CD4-positive, alpha-beta T cell treated with Interleukin-4 for 4 hours (primary cell): Measurements from ENCODE around the gene PCDHB13.
"Not testable (repeated sequence)": the region's sequence is repeated elsewhere in the genome, so short reads cannot be mapped to it uniquely, and the experiment has no call there.

Experiments used
- DNase-seq: peaks from one replicate; pipeline ENCODE4 v3.0.0-alpha.2; 2020

Gene PCDHB13

GRCh38 chr5:141213656-141214339 lies at the start of gene PCDHB13:
Gene PCDHB13 (plus strand): TSS chr5:141213919. CDS start chr5:141214124, 205 bp downstream.
- not testable (repeated sequence) for DNase-seq

GRCh38 chr5:141172381-141173204 lies 41.1 kb upstream of the PCDHB13 start, which contains the start of gene PCDHB7:
Gene PCDHB7 (plus strand): TSS chr5:141172644. CDS start chr5:141172836, 192 bp downstream.
- DNase-seq, result peak; percentile 13

- not testable (repeated sequence) for DNase-seq
Measured at GRCh38 chr5:141174291-141175104, 39.2 kb upstream of the PCDHB13 start.

DNA sequence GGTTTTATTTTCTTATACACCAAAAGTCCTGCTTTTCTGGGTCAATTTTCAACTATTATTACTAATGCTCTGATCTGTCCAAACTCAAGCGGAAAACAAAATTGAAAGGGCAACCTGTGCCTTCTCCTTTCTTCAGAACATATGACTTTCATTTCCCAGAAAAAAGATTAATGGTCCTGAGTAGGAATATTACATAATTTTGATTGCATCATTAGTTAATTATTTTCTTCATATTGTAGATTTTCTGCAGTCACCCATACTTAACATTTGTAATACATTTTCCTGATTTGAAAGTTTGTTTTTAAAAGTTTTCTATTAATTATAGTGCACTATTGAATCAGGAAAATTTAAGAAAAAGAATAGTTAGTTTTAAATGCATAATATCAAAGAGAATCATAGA lies 37.8 kb upstream of the PCDHB13 start:
- DNase-seq, result no peak

DNA sequence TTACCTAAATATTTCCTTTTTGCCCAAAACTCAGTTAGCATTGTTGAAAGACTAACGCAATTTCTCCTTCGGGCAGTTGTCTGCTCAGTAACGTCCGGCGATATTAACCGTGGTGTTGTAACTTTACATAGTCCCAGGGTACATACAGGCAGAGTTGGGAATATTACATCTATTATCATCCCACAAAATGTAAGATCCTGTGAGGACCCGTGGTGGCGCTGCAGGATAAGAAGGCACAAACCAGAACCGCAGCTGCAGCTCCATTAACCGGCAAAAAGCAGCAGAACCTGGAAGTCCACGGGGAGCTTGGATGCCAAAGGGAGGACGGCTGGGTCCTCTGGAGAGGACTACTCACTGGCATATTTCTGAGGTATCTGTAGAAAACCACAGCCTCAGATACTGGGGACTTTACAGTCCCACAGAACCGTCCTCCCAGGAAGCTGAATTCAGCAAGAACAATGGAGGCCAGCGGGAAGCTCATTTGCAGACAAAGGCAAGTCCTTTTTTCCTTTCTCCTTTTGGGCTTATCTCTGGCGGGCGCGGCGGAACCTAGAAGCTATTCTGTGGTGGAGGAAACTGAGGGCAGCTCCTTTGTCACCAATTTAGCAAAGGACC lies 36.0 kb upstream of the PCDHB13 start, which contains the start of gene PCDHB8:
Gene PCDHB8 (plus strand): TSS at position 214 of the 615 bp plus-strand sequence. CDS start 245 bp downstream, at position 459.
- not testable (repeated sequence) for DNase-seq

DNA sequence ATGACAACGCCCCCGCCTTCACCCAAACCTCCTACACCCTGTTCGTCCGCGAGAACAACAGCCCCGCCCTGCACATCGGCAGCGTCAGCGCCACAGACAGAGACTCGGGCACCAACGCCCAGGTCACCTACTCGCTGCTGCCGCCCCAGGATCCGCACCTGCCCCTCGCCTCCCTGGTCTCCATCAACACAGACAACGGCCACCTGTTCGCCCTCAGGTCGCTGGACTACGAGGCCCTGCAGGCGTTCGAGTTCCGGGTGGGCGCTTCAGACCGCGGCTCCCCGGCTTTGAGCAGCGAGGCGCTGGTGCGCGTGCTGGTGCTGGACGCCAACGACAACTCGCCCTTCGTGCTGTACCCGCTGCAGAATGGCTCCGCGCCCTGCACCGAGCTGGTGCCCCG lies 34.3 kb upstream of the PCDHB13 start:
- not testable (repeated sequence) for DNase-seq

DNA sequence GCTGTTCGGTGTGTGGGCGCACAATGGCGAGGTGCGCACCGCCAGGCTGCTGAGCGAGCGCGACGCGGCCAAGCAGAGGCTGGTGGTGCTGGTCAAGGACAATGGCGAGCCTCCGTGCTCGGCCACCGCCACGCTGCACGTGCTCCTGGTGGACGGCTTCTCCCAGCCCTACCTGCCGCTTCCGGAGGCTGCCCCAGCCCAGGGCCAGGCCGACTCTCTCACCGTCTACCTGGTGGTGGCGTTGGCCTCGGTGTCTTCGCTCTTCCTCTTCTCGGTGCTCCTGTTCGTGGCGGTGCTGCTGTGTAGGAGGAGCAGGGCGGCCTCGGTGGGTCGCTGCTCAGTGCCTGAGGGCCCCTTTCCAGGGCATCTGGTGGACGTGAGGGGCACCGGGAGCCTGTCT lies 33.8 kb upstream of the PCDHB13 start:
- not testable (repeated sequence) for DNase-seq

GRCh38 chr5:141180313-141180712 lies 33.4 kb upstream of the PCDHB13 start:
- DNase-seq, result no peak

- DNase-seq, result no peak
Measured at GRCh38 chr5:141182248-141182647, 31.5 kb upstream of the PCDHB13 start, which contains the start of gene PCDHB16. Gene PCDHB16 (plus strand): TSS chr5:141182387. CDS start chr5:141182560, 173 bp downstream.

DNA sequence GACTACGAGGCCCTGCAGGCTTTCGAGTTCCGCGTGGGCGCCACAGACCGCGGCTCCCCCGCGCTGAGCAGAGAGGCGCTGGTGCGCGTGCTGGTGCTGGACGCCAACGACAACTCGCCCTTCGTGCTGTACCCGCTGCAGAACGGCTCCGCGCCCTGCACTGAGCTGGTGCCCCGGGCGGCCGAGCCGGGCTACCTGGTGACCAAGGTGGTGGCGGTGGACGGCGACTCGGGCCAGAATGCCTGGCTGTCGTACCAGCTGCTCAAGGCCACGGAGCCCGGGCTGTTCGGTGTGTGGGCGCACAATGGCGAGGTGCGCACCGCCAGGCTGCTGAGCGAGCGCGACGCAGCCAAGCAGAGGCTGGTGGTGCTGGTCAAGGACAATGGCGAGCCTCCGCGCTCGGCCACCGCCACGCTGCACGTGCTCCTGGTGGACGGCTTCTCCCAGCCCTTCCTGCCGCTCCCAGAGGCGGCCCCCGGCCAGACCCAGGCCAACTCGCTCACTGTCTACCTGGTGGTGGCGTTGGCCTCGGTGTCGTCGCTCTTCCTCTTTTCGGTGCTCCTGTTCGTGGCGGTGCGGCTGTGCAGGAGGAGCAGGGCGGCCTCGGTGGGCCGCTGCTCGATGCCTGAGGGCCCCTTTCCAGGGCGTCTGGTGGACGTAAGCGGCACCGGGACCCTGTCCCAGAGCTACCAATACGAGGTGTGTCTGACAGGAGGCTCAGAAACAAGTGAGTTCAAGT lies 29.4 kb upstream of the PCDHB13 start:
- DNase-seq, result not testable (repeated sequence)

DNA sequence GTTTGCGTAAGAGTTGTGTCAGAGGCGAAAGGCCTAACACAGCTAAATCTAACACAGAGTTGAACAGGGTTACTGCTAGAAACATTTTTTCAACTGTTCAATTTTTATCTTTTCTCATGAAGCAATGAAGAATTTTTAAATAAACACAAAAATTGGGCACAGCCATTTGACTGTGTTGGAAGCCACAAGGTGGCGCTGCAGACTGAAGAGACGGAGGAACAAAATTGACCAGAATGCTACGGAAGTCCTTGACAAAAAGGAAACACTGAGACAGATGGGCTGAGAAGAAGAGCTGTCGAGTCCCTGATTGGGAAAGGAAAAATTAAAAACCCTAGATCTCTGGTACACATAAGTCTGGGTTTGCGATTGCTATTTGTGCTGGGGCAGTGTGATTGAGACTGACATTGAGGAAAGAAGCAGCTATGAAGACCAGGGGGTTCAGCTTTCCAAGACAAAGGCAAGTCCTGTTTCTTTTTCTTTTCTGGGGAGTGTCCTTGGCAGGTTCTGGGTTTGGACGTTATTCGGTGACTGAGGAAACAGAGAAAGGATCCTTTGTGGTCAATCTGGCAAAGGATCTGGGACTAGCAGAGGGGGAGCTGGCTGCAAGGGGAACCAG lies 26.7 kb upstream of the PCDHB13 start, which contains the start of gene PCDHB9:
Gene PCDHB9 (plus strand): TSS at position 265 of the 616 bp plus-strand sequence. CDS start 158 bp downstream, at position 423.
- DNase-seq, result peak; percentile 19

DNA sequence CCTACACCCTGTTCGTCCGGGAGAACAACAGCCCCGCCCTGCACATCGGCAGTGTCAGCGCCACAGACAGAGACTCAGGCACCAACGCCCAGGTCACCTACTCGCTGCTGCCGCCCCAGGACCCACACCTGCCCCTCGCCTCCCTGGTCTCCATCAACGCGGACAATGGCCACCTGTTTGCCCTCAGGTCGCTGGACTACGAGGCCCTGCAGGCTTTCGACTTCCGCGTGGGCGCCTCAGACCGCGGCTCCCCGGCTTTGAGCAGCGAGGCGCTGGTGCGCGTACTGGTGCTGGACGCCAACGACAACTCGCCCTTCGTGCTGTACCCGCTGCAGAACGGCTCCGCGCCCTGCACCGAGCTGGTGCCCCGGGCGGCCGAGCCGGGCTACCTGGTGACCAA lies 25.0 kb upstream of the PCDHB13 start:
- not testable (repeated sequence) for DNase-seq

DNA sequence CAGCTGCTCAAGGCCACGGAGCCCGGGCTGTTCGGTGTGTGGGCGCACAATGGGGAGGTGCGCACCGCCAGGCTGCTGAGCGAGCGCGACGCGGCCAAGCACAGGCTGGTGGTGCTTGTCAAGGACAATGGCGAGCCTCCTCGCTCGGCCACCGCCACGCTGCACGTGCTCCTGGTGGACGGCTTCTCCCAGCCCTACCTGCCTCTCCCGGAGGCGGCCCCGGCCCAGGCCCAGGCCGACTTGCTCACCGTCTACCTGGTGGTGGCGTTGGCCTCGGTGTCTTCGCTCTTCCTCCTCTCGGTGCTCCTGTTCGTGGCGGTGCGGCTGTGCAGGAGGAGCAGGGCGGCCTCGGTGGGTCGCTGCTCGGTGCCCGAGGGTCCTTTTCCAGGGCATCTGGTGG lies 24.6 kb upstream of the PCDHB13 start:
- DNase-seq, result not testable (repeated sequence)

DNA sequence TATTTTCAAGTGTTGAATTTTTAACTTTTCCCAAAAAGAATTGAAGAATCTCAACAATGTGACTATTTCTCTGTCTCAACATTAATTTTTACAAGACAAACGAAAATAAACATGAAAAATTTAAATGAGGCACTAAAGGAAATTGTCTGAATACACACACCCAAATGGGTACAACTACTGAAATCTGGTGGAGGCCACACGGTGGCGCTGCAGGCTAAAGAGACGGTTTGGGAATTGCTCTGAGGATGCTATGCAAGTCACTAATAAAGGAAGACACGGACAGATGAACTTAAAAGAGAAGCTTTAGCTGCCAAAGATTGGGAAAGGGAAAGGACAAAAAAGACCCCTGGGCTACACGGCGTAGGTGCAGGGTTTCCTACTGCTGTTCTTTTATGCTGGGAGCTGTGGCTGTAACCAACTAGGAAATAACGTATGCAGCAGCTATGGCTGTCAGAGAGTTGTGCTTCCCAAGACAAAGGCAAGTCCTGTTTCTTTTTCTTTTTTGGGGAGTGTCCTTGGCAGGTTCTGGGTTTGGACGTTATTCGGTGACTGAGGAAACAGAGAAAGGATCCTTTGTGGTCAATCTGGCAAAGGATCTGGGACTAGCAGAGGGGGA lies 21.5 kb upstream of the PCDHB13 start, which contains the start of gene PCDHB10:
Gene PCDHB10 (plus strand): TSS at position 244 of the 616 bp plus-strand sequence. CDS start 200 bp downstream, at position 444.
- no peak for DNase-seq

DNA sequence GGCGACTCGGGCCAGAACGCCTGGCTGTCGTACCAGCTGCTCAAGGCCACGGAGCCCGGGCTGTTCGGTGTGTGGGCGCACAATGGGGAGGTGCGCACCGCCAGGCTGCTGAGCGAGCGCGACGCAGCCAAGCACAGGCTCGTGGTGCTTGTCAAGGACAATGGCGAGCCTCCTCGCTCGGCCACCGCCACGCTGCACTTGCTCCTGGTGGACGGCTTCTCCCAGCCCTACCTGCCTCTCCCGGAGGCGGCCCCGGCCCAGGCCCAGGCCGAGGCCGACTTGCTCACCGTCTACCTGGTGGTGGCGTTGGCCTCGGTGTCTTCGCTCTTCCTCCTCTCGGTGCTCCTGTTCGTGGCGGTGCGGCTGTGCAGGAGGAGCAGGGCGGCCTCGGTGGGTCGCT lies 19.4 kb upstream of the PCDHB13 start:
- not testable (repeated sequence) for DNase-seq

DNA sequence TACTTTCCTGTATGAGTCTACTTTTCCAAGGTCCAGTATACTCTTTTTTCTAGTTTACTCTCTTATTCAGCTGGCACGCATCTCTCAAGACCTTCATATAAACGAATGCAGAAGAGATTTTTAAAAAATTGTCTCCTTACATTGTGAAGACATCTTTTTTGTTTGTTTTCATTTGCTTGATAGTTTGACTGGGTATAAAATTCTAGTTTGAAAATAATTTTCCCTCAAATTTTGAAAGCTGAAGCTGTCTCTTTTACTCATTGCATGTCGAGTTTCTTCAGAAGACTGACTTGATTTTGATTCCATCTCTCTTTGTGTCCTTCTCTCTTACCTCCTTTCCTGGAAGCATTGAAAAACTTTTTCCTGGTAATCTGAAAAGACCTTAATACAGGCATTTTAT lies 17.4 kb upstream of the PCDHB13 start:
- no peak for DNase-seq

DNA sequence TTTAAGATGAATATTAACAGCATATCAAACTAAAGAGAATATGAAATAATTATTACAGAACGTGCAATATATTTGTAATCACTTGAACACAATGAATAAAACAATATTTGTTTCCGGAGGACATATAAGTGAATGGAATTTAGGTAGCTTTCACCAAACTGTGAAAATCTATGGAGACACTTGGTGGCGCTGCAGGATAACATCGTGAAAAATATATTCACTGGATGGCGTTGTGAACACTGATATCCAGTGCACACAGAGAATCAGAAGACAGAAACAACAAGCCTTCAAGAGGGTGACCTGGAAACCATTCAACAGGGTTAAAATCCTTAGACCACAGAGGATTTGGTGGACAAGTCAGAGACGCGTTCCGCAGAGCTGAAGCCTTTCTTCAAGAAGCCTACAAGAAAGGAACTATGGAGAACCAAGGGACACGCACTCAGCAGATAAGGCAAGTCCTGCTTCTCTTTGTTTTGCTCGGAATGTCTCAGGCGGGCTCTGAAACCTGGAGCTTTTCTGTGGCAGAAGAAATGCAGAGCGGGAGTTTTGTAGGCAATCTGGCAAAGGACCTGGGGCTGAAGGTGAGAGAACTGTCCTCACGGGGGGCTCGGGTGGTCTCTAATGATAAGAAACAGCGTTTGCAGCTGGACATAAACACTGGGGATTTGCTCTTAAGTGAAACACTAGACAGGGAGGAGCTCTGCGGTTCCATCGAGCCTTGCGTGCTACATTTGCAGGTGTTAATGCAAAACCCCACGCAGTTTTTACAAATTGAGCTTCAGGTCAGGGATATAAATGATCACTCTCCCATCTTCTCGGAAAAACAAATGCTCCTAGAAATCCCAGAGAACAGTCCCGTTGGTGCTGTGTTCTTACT lies 14.1 kb upstream of the PCDHB13 start, which contains the start of gene PCDHB11:
Gene PCDHB11 (plus strand): TSS at position 269 of the 877 bp plus-strand sequence. CDS start 148 bp downstream, at position 417.
- DNase-seq, result no peak

DNA sequence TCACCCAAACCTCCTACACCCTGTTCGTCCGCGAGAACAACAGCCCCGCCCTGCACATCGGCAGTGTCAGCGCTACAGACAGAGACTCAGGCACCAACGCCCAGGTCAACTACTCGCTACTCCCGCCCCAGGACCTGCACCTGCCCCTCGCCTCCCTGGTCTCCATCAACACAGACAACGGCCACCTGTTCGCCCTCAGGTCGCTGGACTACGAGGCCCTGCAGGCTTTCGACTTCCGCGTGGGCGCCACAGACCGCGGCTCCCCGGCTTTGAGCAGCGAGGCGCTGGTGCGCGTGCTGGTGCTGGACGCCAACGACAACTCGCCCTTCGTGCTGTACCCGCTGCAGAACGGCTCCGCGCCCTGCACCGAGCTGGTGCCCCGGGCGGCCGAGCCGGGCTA lies 12.6 kb upstream of the PCDHB13 start:
- DNase-seq, result not testable (repeated sequence)

- DNase-seq, result not testable (repeated sequence)
Measured at GRCh38 chr5:141201646-141202045, 12.1 kb upstream of the PCDHB13 start.
